ENCODE results near the gene CLASRP. TPM values are rescaled to one million over a fixed set of nuclear protein-coding genes. Genes with fewer than 3 reads are reported as not detected.

CLASRP gene
- total RNA-seq, 1 experiment from 2014 or later, result 87.1 TPM

DNA sequence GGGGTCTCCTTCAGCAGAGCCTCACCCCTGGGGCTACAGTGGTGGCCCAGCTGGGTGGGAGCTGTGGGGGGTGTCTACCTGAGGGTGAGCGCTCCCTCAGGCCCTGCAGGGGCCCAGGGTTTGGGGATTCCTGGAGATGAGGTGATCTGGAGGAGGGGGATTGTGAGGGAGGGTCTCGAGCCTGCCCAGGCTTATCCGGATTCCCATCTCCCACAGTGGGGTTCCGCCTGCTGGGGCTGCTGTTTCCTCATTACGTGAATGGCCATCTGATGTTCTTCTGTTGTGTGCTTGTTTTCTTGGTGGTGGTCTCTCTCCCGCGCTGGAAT lies 58.6 kb downstream of the CLASRP start:
- Mint-ChIP-seq H3K4me3 (no peak overlapping the region), H3K9me3 (no peaks in the 10 kb centered on the region; a peak in 2 of 5 replicates), H3K4me1 (peaks cover 70 to 78% of the 10 kb centered on the region in 2 experiments), H3K27ac (peak overlapping the region in 2 of 3 experiments; percentile 90 to 93; a peak in 4 of 7 replicates), H3K27me3 (ENCODE audit: low read depth) (no peaks in the 10 kb centered on the region), H3K36me3 (ENCODE audit: insufficient read depth in 1 of 3, low read depth in 3 of 3) (peaks cover 5 to 22% (median 10%) of the 10 kb centered on the region in 3 experiments; a peak in 6 of 7 replicates)
- no peak overlapping the region for H2BK5ac ChIP-seq (ENCODE audit: insufficient read length, low read length)
- no peak overlapping the region for H4K5ac ChIP-seq (ENCODE audit: insufficient read length, low read depth, low read length)
- no peaks in the 10 kb centered on the region; the same call in 1 of the 2 replicates for H3K4me1 ChIP-seq (ENCODE audit: insufficient read depth, low read length)
- H2AFZ ChIP-seq (ENCODE audit: low read length), result no peak overlapping the region
- H3K79me2 ChIP-seq (ENCODE audit: insufficient read depth, low read length), result peaks cover 60% of the 10 kb centered on the region
- no peak overlapping the region for H2BK12ac ChIP-seq (ENCODE audit: insufficient read length, low read depth, low read length)
- no peaks in the 10 kb centered on the region for H4K20me1 ChIP-seq (ENCODE audit: control insufficient read depth, insufficient read depth, insufficient read length)
- H3K14ac ChIP-seq (ENCODE audit: insufficient read depth, low read length), result no peak overlapping the region
- H3K4me2 ChIP-seq (ENCODE audit: insufficient read depth, insufficient read length, low read length), result no peak overlapping the region
- no peak overlapping the region for H3T11ph ChIP-seq (ENCODE audit: low read length)
- no peak overlapping the region for H2BK120ac ChIP-seq (ENCODE audit: low read depth, low read length, poor library complexity, severe bottlenecking)
- no peak overlapping the region for H2BK20ac ChIP-seq (ENCODE audit: low read depth, low read length, poor library complexity, severe bottlenecking)
- H3K27me3 ChIP-seq (ENCODE audit: insufficient read depth, low read length), result no peaks in the 10 kb centered on the region
- no peak overlapping the region for H3K23ac ChIP-seq (ENCODE audit: insufficient read length, low read depth, low read length)
- H3K9me3 ChIP-seq (ENCODE audit: control insufficient read depth, low read depth, low read length), result no peaks in the 10 kb centered on the region
- no peak for DNase-seq
- WGBS (ENCODE audit: extremely low coverage, insufficient read length, low lambda C conversion rate), result no CpG with 5 or more reads among the region's 7 CpGs
- no peak overlapping the region for H3K9ac ChIP-seq (ENCODE audit: extremely low read depth, insufficient read length, low read length)
- no peak overlapping the region for H3K4ac ChIP-seq (ENCODE audit: low read depth, low read length)
- no peak overlapping the region for H2AK5ac ChIP-seq (ENCODE audit: insufficient read length, low read length)
- H4K8ac ChIP-seq (replicated peaks; ENCODE audit: insufficient read length, low read depth, low read length), result no peak overlapping the region
- no peak overlapping the region for H2BK15ac ChIP-seq (ENCODE audit: low read depth, low read length)
- no peak overlapping the region for H4K91ac ChIP-seq (ENCODE audit: insufficient read length, low read depth, low read length)
- no peak overlapping the region for H3K56ac ChIP-seq (ENCODE audit: insufficient read length, low read depth, low read length)
- peaks cover 5% of the 10 kb centered on the region for H3K23me2 ChIP-seq (ENCODE audit: insufficient read length, low read depth, low read length, poor library complexity, severe bottlenecking)
- no peaks in the 10 kb centered on the region for H3K79me1 ChIP-seq (ENCODE audit: insufficient read depth, low read depth, low read length, poor library complexity, severe bottlenecking)
- no peak overlapping the region for H3K18ac ChIP-seq (ENCODE audit: insufficient read length, low read depth, low read length)
- no peak overlapping the region for H3K27ac ChIP-seq (ENCODE audit: insufficient read length, low read depth, low read length)
- TF ChIP-seq, protein P1, sequence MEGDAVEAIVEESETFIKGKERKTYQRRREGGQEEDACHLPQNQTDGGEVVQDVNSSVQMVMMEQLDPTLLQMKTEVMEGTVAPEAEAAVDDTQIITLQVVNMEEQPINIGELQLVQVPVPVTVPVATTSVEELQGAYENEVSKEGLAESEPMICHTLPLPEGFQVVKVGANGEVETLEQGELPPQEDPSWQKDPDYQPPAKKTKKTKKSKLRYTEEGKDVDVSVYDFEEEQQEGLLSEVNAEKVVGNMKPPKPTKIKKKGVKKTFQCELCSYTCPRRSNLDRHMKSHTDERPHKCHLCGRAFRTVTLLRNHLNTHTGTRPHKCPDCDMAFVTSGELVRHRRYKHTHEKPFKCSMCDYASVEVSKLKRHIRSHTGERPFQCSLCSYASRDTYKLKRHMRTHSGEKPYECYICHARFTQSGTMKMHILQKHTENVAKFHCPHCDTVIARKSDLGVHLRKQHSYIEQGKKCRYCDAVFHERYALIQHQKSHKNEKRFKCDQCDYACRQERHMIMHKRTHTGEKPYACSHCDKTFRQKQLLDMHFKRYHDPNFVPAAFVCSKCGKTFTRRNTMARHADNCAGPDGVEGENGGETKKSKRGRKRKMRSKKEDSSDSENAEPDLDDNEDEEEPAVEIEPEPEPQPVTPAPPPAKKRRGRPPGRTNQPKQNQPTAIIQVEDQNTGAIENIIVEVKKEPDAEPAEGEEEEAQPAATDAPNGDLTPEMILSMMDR (conservative IDR thresholded peaks at IDR 0.05), result no peak
